ENCODE results near the gene NEURL1B. TPM values are rescaled to one million over a fixed set of nuclear protein-coding genes. Genes with fewer than 3 reads are reported as not detected.

The NEURL1B gene
- total and polyA plus RNA-seq, 12 donors = 9.8 to 99.9 (median 41.5) TPM

GRCh38 chr5:172679628-172680212 lies 38.7 kb downstream of the NEURL1B start:
- TF ChIP-seq CTCF (IDR thresholded peaks at IDR 0.05) (no peak), POLR2A (IDR thresholded peaks at IDR 0.05) (no peak)
- Histone ChIP-seq H3K36me3 (replicated peaks in 1 of 2) (peaks cover 0 to 6% of the 10 kb centered on the region in 2 donors), H3K4me1 (replicated peaks in 1 of 2) (peaks cover 0 to 26% of the 10 kb centered on the region in 2 donors), H3K27me3 (no peaks in the 10 kb centered on the region), H3K9me3 (replicated peaks in 1 of 3) (no peaks in the 10 kb centered on the region), H3K4me3 (no peak overlapping the region), H3K27ac (peak overlapping the region in 1 of 5 donors; percentile 44)
- DNase-seq = no peak
- intact Hi-C loops (cut with DNase I) = loop anchor here in 1 of 2 donors (5.0 kb wide), 1 partner anchor 97 kb away; no protein-coding TSS in a partner anchor
- WGBS, 4 donors = 76 to 85% (median 82%) methylated on average over 5 to 8 of the region's 8 CpGs

- intact Hi-C loops (cut with DNase I) = loop anchor here in 1 of 2 donors (5.0 kb wide), 1 partner anchor 99 kb away; no protein-coding TSS in a partner anchor
- TF ChIP-seq POLR2A (IDR thresholded peaks at IDR 0.05) (no peak), CTCF (IDR thresholded peaks at IDR 0.05) (no peak)
- H3K4me3 ChIP-seq = no peak overlapping the region
- H3K9me3 ChIP-seq (replicated peaks in 1 of 3) = no peaks in the 10 kb centered on the region
- WGBS, 4 donors = 58 to 72% (median 65%) methylated on average over 5 of the region's 5 CpGs
- H3K27me3 ChIP-seq = no peaks in the 10 kb centered on the region
- no peak for DNase-seq
- H3K27ac ChIP-seq = no peak overlapping the region
- peaks cover 0 to 6% of the 10 kb centered on the region in 2 donors for H3K36me3 ChIP-seq (replicated peaks in 1 of 2)
- H3K4me1 ChIP-seq (replicated peaks in 1 of 2) = peaks cover 0 to 34% of the 10 kb centered on the region in 2 donors
These were observed 39.9 kb downstream of the NEURL1B start for GRCh38 chr5:172680921-172681320.

- Histone ChIP-seq H3K4me3 (no peak overlapping the region), H3K9me3 (replicated peaks in 1 of 3) (no peaks in the 10 kb centered on the region), H3K4me1 (replicated peaks in 1 of 2) (peaks cover 0 to 34% of the 10 kb centered on the region in 2 donors), H3K27ac (no peak overlapping the region), H3K27me3 (no peaks in the 10 kb centered on the region), H3K36me3 (replicated peaks in 1 of 2) (peaks cover 0 to 11% of the 10 kb centered on the region in 2 donors)
- intact Hi-C loops (cut with DNase I) = loop anchor here in 1 of 2 donors (5.0 kb wide), 1 partner anchor 99 kb away; no protein-coding TSS in a partner anchor
- TF ChIP-seq CTCF (IDR thresholded peaks at IDR 0.05) (no peak), POLR2A (IDR thresholded peaks at IDR 0.05) (no peak)
- DNase-seq = no peak
- 90 to 94% (median 92%) methylated on average over 4 of the region's 4 CpGs for WGBS, 4 donors
These were observed 40.4 kb downstream of the NEURL1B start for GRCh38 chr5:172681421-172681820.

GRCh38 chr5:172683264-172683644 lies 42.2 kb downstream of the NEURL1B start:
- Histone ChIP-seq H3K4me1 (replicated peaks in 1 of 2) (peaks cover 0 to 42% of the 10 kb centered on the region in 2 donors), H3K27ac (no peak overlapping the region), H3K36me3 (replicated peaks in 1 of 2) (peaks cover 0 to 28% of the 10 kb centered on the region in 2 donors), H3K4me3 (no peak overlapping the region), H3K27me3 (no peaks in the 10 kb centered on the region), H3K9me3 (replicated peaks in 1 of 3) (no peaks in the 10 kb centered on the region)
- no peak for DNase-seq
- intact Hi-C loops (cut with DNase I) = loop anchor here in 1 of 2 donors (5.0 kb wide), 1 partner anchor 101 kb away; no protein-coding TSS in a partner anchor
- 81 to 93% (median 88%) methylated on average over 30 to 47 of the region's 47 CpGs for WGBS, 4 donors
- TF ChIP-seq CTCF (IDR thresholded peaks at IDR 0.05) (no peak), POLR2A (IDR thresholded peaks at IDR 0.05) (no peak)
